ENCODE data around the gene BPIFB2. TPM values are rescaled to one million over a fixed set of nuclear protein-coding genes. Genes with fewer than 3 reads are reported as not detected.

BPIFB2 gene
- polyA plus RNA-seq, 1 donor from 2014 or later, result not detected

- Histone ChIP-seq H3K4me2 (ENCODE audit: low read length) (no peak overlapping the region), H3K27me3 (ENCODE audit: insufficient read depth, low read depth, low read length) (no peaks in the 10 kb centered on the region), H3K4me3 (ENCODE audit: low read length) (no peak overlapping the region), H3K36me3 (ENCODE audit: insufficient read depth, low read length) (no peaks in the 10 kb centered on the region), H3K79me2 (replicated peaks; ENCODE audit: insufficient read depth, low read length) (no peaks in the 10 kb centered on the region), H3F3A (ENCODE audit: insufficient read depth, low read length, poor library complexity, severe bottlenecking) (no peaks in the 10 kb centered on the region), H3K27ac (ENCODE audit: low read length) (no peak overlapping the region), H3K9me2 (ENCODE audit: insufficient read depth, low read length) (no peaks in the 10 kb centered on the region), H2AFZ (ENCODE audit: low read depth, low read length) (no peak overlapping the region), H3K9me3 (ENCODE audit: low read length) (no peaks in the 10 kb centered on the region), H4K20me1 (ENCODE audit: insufficient read depth) (no peaks in the 10 kb centered on the region), H3K9ac (ENCODE audit: low read length) (no peak overlapping the region)
- TF ChIP-seq EP300 (conservative IDR thresholded peaks at IDR 0.05; ENCODE audit: poor library complexity, severe bottlenecking), result no peak
- no peak for TF ChIP-seq REST (IDR thresholded peaks at IDR 0.05; ENCODE audit: borderline replicate concordance)
- TF ChIP-seq SMC3 (conservative IDR thresholded peaks at IDR 0.05; ENCODE audit: poor library complexity), result no peak
- no peak for TF ChIP-seq MXI1 (conservative IDR thresholded peaks at IDR 0.05; ENCODE audit: poor library complexity, severe bottlenecking)
- TF ChIP-seq RAD21 (conservative IDR thresholded peaks at IDR 0.05), result no peak
- no peak for TF ChIP-seq CTCF (IDR thresholded peaks at IDR 0.05; ENCODE audit: poor library complexity, severe bottlenecking)
- no peak for TF ChIP-seq POLR2AphosphoS5 (IDR thresholded peaks at IDR 0.05)
- TF ChIP-seq EZH2 (IDR thresholded peaks at IDR 0.05; ENCODE audit: borderline replicate concordance, insufficient read depth, low read length, poor library complexity, severe bottlenecking), result no peak
- no peak for TF ChIP-seq TAF1 (IDR thresholded peaks at IDR 0.05; ENCODE audit: low read depth)
These were observed 60.3 kb downstream of the BPIFB2 start for GRCh38 chr20:33067806-33068205.

- Histone ChIP-seq H2AFZ (ENCODE audit: low read depth, low read length) (no peak overlapping the region), H3K4me2 (ENCODE audit: low read length) (no peak overlapping the region), H3K36me3 (ENCODE audit: insufficient read depth, low read length) (no peaks in the 10 kb centered on the region), H3K9ac (ENCODE audit: low read length) (no peak overlapping the region), H3K79me2 (replicated peaks; ENCODE audit: insufficient read depth, low read length) (no peaks in the 10 kb centered on the region), H3F3A (ENCODE audit: insufficient read depth, low read length, poor library complexity, severe bottlenecking) (no peaks in the 10 kb centered on the region), H3K27me3 (ENCODE audit: insufficient read depth, low read depth, low read length) (no peaks in the 10 kb centered on the region), H3K9me2 (ENCODE audit: insufficient read depth, low read length) (no peaks in the 10 kb centered on the region), H3K4me3 (ENCODE audit: low read length) (no peak overlapping the region), H3K27ac (ENCODE audit: low read length) (no peak overlapping the region), H3K9me3 (ENCODE audit: low read length) (no peaks in the 10 kb centered on the region), H4K20me1 (ENCODE audit: insufficient read depth) (no peaks in the 10 kb centered on the region)
- TF ChIP-seq SMC3 (conservative IDR thresholded peaks at IDR 0.05; ENCODE audit: poor library complexity) (no peak), MXI1 (conservative IDR thresholded peaks at IDR 0.05; ENCODE audit: poor library complexity, severe bottlenecking) (no peak), RAD21 (conservative IDR thresholded peaks at IDR 0.05) (no peak), CTCF (IDR thresholded peaks at IDR 0.05; ENCODE audit: poor library complexity, severe bottlenecking) (no peak)
These were observed 60.9 kb downstream of the BPIFB2 start for GRCh38 chr20:33068251-33068939.

All from neural cell (in vitro differentiated cells).